ENCODE results near the gene PSMD2.
A peak's percentile ranks its signal among the peaks of the same experiment; 100 is the strongest.
"Not testable (repeated sequence)": the region's sequence is repeated elsewhere in the genome, so short reads cannot be mapped to it uniquely, and the experiment has no call there.

Gene PSMD2

DNA sequence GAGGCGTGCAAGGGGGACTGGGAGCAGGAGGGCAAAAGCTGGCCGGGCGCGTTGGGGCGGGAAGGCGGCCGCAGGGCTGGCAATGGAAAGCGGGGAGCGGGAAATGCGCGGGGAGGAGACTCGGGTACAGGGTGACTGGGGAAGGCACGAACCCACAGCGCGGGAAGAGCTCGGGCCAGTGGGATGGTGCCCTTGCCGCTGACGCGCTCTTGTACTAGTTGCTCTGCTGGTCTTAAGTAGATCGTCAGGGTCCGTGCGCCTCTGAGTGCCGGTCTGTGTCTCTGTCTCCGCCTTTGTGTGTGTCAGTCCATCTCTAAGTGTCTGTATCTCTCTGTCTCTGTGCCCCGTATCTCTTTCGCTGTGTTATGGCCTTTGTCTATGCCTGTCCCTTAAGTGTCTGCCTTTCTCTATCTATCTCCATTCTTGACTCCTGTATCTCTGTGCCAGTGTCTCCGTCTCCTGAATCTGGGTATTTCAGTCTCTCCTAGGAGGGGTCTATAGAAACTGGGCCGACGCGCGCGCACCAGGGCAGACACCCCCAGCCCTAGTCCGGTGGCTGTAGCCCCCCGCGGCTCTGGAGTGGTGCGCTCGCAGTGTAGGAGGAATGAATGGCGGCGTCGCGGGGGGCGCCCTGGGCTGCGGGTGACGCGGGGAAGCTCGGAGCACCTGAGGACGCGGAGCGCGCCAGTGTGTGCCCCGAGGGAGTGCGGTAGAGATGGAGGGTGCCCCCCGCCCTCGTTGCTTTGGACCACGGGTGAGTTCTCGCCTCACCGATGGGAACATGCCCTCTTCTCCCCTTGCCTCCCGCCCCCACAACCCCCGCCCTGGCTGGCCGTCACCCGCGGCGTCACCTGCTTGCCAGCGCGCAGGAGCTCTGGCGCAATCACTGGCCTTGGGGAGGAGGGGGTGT, 36.9 kb upstream of the PSMD2 start:
- peak overlapping the region; percentile 49; the same call in 1 of the 2 replicates for H3K4me3 ChIP-seq (ENCODE audit: low read length)
- no peak for TF ChIP-seq ZNF274 (IDR thresholded peaks at IDR 0.05; ENCODE audit: low read depth, low read length)

DNA sequence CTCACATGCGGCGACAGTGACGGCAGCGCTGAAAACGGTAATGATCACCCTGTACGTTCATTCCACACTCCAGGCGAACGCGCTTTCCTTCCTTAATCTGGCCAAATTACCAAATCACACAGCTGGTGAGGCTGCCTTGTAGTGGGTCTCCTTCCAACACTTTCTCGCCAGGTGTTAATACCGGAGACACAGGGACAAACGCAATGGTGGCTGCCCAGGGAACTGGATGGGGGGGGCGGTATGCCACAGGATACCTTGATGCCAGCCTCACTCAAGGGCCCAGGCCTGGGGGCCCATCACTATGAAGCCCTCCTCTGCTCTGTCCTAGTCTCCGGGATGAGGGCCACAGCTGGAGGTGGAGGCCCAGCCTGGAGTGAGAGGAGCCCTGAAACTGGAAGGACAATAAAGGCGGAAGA, 36.3 kb upstream of the PSMD2 start:
- H3K4me3 ChIP-seq (ENCODE audit: low read length), result no peak overlapping the region
- no peak for TF ChIP-seq ZNF274 (IDR thresholded peaks at IDR 0.05; ENCODE audit: low read depth, low read length)

DNA sequence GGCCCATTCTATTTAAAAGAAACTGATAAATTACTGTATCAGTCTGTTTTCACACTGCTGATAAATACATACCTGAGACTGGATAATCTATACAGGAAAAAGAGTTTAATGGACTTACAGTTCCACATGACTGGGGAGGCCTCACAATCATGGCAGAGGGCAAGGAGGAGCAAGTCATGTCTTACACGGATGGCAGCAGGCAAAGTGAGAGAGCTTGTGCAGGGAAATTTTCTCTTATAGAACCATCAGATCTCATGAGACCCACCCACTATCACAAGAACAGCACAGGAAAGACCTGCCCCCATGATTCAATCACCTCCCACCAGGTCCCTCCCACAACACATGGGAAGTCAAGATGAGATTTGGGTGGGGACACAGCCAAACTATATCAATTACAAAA, 31.8 kb upstream of the PSMD2 start:
- H3K4me3 ChIP-seq (ENCODE audit: low read length), result not testable (repeated sequence)

DNA sequence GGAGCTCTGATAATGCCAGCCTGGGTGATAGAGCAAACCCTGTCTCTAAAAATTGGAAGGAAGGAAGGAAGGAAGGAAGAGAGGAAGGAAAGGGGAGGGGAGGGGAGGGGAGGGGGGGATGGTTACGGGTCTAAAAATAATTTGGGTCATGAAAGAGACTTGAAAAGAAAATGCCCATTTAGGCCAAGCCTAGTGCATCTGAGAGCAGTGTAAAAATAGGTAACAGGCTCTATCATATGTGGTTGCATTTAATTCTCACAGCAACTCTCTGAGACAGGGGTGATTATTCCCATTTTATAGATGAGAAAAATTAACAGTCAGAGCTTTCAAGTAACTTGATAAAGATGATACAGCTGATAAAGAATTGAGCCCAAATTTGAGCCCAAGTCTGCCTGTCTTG, 26.8 kb upstream of the PSMD2 start:
- no peak overlapping the region for H3K4me3 ChIP-seq (ENCODE audit: low read length)
- TF ChIP-seq ZNF274 (IDR thresholded peaks at IDR 0.05; ENCODE audit: low read depth, low read length), result no peak

DNA sequence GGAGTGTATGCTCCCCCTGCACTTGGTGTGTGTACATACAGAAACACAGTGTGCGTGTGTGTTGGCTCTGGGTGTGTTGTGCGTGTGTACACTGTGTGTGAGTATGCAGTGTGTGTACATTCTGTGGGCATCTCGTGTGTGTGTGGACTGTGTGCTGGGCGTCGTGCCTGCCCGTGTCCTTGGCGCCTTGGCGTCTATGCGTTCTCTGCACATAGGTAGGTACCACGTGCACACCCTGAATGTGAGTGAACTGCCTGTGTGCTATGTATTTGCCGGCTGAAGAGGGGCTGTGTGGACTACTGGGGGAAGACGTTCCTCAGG, 23.7 kb upstream of the PSMD2 start:
- no peak overlapping the region for H3K4me3 ChIP-seq (ENCODE audit: low read length)
- TF ChIP-seq ZNF274 (IDR thresholded peaks at IDR 0.05; ENCODE audit: low read depth, low read length), result no peak

DNA sequence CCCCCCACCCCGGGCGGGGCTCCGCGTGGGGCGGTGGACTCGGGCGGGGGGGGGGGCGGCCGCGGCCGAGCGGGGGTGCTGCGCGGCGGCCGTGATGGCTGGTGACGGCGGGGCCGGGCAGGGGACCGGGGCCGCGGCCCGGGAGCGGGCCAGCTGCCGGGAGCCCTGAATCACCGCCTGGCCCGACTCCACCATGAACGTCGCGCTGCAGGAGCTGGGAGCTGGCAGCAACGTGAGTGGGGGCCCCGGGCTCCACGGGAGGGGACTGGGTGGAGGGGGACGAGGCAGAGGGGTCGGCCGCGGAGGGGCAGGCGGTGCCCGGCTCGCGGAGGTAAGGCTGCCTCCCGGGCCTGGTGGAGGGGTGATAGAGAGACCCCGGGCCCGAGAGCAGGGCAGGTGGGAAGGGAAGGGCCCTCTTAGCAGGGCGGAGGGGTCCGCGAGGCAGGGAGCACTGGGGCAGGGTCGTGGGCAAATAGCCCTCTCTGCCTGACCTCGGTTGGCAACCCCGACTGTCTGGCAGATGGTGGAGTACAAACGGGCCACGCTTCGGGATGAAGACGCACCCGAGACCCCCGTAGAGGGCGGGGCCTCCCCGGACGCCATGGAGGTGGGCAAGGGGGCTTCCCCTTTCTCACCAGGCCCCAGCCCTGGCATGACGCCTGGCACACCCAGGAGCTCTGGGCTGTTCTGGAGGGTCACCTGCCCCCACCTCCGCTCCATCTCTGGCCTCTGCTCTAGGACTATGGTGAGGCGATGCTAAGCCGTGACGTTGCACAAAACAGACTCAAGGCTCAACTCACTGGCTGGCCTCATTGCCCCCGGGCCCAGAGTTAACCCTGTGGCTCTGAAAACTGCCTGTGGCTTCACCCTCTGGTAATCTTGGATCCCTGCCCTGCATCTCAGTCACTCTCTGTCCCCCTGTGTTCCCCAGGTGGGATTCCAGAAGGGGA, 22.8 kb upstream of the PSMD2 start, which contains the start of gene ECE2:
Gene ECE2 (plus strand): TSS at position 62 of the 950 bp plus-strand sequence. CDS start 132 bp downstream, at position 194.
- TF ChIP-seq ZNF274 (IDR thresholded peaks at IDR 0.05; ENCODE audit: low read depth, low read length), result no peak
- no peak within 1 kb of the TSS for H3K4me3 ChIP-seq (ENCODE audit: low read length)

DNA sequence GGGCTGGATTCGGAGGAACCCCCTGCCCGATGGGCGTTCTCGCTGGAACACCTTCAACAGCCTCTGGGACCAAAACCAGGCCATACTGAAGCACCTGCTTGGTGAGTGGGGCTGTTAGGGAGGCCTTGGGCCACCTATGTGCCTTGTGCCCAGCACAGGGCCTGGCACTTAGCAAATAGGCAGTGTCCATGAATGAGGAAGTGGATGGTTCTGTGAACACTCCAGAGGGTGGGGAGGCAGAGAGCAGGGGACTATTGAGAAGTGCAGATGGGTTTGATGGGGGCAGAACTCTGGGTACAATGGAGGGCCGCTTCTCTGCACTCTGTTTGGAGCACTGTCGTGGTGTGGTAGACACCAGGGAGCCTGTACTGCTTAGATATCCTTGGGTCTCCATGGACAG, 21.7 kb upstream of the PSMD2 start:
- H3K4me3 ChIP-seq (ENCODE audit: low read length), result no peak overlapping the region
- TF ChIP-seq ZNF274 (IDR thresholded peaks at IDR 0.05; ENCODE audit: low read depth, low read length), result no peak

DNA sequence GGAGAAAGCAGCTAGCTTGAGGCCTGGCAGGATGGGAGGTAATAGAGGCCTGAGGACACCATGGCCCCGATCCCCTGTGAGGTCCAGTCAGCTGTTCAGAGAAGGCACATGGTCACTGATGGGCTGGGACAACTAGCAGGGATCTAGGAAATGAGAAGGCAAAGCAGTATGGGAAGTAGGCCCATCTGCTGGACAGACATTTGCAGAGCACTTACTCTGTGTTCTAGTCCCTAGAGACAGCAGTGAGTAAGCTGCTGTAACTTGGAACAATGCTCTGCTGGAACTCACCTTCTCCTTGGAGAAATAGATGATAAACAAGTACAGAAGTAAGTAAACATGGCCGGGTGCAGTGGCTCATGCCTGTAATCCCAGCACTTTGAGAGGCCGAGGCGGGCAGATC, 16.1 kb upstream of the PSMD2 start:
- H3K4me3 ChIP-seq (ENCODE audit: low read length), result no peak overlapping the region
- TF ChIP-seq ZNF274 (IDR thresholded peaks at IDR 0.05; ENCODE audit: low read depth, low read length), result no peak

DNA sequence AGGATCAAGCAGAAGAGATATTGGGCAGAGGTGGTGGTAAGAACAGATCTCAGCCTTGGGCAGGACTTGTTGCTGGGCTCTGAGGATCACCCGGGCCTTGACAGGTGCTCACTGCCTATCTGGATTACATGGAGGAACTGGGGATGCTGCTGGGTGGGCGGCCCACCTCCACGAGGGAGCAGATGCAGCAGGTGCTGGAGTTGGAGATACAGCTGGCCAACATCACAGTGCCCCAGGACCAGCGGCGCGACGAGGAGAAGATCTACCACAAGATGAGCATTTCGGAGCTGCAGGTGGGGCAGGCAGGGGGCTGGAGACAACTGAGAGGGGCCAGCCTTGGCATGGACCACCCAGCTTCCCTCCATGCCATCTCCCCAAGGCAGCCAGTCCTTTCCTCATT, 15.4 kb upstream of the PSMD2 start:
- no peak overlapping the region for H3K4me3 ChIP-seq (ENCODE audit: low read length)
- no peak for TF ChIP-seq ZNF274 (IDR thresholded peaks at IDR 0.05; ENCODE audit: low read depth, low read length)

DNA sequence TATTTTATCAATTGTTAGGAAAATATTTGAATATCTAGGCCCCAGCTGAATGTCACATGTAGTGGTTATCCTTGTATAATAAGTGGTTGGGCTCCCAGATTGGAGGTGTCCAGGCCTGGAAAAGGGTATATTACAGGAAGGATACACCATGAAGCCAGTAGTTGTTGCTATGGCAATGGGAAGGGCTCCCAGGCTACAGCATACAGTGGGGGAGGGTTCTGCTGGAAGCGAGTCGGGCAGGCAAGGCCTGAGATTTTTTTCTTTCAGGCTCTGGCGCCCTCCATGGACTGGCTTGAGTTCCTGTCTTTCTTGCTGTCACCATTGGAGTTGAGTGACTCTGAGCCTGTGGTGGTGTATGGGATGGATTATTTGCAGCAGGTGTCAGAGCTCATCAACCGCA, 14.3 kb upstream of the PSMD2 start:
- no peak for TF ChIP-seq ZNF274 (IDR thresholded peaks at IDR 0.05; ENCODE audit: low read depth, low read length)
- no peak overlapping the region for H3K4me3 ChIP-seq (ENCODE audit: low read length)

DNA sequence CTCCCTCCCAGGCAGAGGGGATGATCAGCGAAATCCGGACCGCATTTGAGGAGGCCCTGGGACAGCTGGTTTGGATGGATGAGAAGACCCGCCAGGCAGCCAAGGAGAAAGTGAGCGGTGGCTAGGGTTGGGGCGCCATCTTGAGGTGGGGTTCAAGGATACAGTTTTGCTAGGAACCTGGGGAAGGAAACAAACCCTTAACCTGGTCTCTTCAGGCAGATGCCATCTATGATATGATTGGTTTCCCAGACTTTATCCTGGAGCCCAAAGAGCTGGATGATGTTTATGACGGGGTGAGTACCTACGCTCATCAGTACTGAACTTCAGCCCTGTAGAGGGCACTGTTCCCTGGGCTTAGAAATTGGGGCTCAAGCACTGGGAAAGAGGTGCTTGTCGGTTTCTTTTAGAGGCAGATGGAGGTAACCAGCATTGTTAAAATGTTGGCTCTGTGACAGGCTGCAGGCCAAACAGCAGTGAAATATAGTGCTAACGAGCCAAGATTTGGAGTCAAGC, 9.6 kb upstream of the PSMD2 start:
- no peak overlapping the region for H3K4me3 ChIP-seq (ENCODE audit: low read length)
- no peak for TF ChIP-seq ZNF274 (IDR thresholded peaks at IDR 0.05; ENCODE audit: low read depth, low read length)

DNA sequence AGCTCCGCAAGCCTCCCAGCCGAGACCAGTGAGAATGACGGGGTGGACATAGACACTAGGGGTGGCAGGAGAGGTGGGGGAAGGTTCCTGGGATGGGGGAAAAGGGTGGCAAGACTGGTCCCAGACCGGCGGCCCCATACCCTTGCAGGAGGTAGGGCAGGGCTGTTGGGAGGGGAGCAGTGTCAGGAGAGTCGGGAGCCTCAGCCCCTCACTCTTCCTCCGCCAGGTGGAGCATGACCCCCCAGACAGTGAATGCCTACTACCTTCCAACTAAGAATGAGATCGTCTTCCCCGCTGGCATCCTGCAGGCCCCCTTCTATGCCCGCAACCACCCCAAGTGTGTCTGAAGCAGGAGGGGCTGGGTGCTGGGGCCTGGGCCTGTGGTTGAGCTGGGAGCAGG, 8.7 kb upstream of the PSMD2 start:
- no peak for TF ChIP-seq ZNF274 (IDR thresholded peaks at IDR 0.05; ENCODE audit: low read depth, low read length)
- no peak overlapping the region for H3K4me3 ChIP-seq (ENCODE audit: low read length)

DNA sequence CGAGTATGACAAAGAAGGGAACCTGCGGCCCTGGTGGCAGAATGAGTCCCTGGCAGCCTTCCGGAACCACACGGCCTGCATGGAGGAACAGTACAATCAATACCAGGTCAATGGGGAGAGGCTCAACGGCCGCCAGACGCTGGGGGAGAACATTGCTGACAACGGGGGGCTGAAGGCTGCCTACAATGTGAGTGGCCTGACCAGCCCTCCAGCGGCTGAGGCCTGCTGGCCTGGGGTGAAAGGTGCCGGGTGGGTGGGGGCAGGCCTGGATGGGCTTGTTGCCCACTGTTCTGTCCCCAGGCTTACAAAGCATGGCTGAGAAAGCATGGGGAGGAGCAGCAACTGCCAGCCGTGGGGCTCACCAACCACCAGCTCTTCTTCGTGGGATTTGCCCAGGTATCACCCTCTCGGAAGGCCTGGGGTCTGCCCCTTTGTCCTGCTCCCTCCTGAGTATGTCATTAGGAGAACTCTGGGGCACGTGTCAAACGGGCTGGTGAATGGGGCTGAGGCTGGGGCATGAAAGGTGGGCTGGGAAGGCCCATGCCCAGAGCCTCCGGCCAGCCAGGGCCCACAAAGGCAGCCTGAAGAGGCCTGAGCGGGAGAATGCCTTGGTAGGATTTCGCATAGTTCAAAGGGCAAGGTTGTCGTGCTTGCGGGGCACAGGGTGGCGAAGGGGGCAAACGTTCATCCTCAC, 7.8 kb upstream of the PSMD2 start:
- no peak overlapping the region for H3K4me3 ChIP-seq (ENCODE audit: low read length)
- TF ChIP-seq ZNF274 (IDR thresholded peaks at IDR 0.05; ENCODE audit: low read depth, low read length), result no peak
